HG03103 (cell line): ENCODE data around the gene ZNF324B.
A peak's percentile ranks its signal among the peaks of the same experiment; 100 is the strongest.
"Not testable (repeated sequence)": the region's sequence is repeated elsewhere in the genome, so short reads cannot be mapped to it uniquely, and the experiment has no call there.

Source experiments
- ATAC-seq: cut with Tn5 transposase; IDR thresholded peaks from one replicate; pipeline ENCODE4 v1.9.1; 2021; ENCODE audit warnings: low read depth; ENCODE audit not compliant: unreplicated experiment

The ZNF324B gene

GRCh38 chr19:58451358-58452101, at the start of gene ZNF324B:
TSS of gene ZNF324B (plus strand) at chr19:58451622. CDS start at chr19:58453702, 2,080 bp downstream.
- peak; percentile 92 for ATAC-seq

DNA sequence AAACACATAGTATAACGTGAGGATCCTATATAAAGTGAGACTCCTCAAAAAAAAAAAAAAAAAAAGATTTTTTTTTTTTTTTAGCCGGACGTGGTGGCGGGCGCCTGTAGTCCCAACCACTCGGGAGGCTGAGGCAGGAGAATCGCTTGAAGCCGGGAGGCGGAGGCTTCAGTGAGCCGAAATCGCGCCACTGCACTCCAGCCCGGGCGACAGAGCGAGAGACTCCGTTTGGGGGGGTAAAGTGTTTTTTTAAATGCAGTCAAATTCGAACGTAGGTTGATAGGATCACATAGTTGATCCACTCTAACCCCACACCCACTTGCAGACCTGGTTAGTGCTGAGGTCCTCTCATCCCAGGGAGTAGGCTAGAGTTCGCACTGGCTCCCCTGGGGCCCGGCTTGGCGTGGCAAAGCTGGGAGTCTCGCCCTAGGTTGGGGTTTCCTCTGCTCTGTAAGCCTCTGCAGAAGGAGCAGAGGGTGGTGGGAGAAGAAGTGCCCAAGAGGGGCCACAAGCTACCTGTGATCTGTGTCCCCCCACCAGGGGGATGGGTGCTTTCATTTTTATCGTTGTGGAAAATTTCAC, 49.5 kb upstream of the ZNF324B start:
- ATAC-seq, result no peak

GRCh38 chr19:58403920-58404478, 47.4 kb upstream of the ZNF324B start:
- ATAC-seq, result not testable (repeated sequence)

GRCh38 chr19:58406818-58407657, 44.4 kb upstream of the ZNF324B start:
- ATAC-seq, result no peak

- ATAC-seq, result no peak
These were observed 43.7 kb upstream of the ZNF324B start for GRCh38 chr19:58407658-58408151.

GRCh38 chr19:58408152-58409009, 43.0 kb upstream of the ZNF324B start, which contains the start of gene ZNF584:
TSS of gene ZNF584 (plus strand) at chr19:58408649. CDS start at chr19:58409148, 499 bp downstream.
- peak; percentile 93 for ATAC-seq

DNA sequence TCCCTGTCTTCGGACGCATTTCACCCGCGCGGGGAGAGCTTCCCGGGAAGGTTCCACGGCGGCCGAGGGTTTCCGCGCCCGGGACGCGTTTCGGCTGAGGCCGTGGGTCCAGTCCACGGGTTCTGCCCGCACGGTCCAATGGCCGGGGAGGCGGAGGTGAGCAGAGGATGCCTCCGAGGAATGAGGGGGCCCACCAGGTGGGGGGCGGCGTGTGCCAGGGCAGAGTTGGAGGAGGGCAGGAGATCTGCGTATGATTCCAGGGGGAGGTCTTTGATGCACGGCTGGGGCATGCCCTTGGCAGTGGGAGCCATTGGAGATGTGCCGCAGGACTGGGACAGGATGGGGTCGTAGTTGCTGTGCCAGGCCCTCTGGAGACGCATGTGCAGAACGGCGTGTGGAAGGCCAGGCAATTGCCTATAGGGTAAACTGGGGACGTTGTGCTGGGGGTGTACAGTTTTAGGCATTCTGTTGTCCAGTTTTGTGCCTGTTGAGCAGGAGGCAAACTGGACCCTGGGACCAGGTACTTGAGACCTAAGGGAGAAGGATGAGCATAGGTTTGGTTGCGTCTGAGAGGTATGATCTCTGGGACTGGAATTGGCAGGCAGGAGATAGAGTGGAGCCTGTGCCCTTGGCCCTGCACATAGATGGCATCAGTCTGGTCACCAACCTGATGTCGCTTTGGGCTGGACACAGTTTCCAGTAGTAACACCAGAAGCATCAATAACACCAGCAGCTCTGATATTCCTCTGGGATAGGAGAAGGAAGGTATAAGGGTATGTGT, 42.2 kb upstream of the ZNF324B start:
- no peak for ATAC-seq

DNA sequence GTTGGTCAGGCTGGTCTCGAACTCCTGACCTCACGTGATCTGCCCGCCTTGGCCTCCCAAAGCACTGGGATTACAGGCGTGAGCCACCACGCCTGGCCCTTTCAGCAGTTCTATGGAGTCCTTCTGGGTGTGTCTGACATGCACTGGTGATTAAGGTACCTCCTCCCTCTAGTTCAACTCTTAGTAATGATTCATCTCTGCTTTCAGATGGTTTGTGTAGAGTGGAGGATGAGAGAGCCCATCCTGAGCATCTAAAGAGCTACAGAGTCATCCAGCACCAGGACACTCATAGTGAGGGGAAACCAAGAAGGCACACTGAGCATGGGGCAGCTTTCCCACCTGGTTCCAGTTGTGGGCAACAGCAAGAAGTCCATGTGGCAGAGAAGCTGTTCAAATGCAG, 34.8 kb upstream of the ZNF324B start:
- no peak for ATAC-seq

DNA sequence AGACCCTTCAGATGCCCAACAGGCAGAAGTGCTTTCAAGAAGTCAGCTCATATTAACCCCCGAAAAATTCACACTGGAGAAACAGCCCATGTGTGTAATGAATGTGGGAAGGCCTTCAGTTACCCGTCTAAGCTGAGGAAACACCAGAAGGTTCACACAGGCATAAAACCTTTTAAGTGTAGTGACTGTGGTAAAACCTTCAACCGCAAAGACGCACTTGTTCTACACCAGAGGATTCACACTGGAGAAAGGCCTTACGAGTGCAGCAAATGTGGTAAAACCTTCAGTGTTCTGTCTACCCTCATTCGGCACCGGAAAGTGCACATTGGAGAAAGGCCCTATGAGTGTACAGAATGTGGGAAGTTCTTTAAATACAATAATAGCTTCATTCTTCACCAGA, 34.4 kb upstream of the ZNF324B start:
- ATAC-seq, result no peak

- no peak for ATAC-seq
These were observed 22.8 kb upstream of the ZNF324B start for GRCh38 chr19:58428617-58429016.

DNA sequence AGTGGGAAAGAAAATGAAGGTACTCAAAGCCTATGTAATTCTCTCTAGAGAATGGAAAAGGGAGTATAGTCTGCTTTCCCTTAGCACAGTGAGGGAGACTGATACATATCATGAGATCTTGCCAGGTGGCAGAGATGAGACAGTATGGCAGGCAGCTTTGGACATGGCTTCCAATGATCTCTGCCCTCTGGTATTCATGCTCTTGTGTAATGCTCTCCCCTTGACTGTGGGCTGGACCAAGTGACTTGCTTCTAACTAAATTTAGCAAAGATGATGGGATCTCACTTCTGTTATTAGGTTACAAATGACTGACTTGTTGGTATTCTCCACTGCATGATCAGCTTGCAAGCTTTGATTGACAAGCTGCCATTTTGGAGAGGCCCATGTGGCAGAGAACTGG, 21.7 kb upstream of the ZNF324B start:
- ATAC-seq, result no peak

GRCh38 chr19:58434217-58434616, 17.2 kb upstream of the ZNF324B start:
- ATAC-seq, result no peak

- peak; percentile 95 for ATAC-seq
These were observed 11.6 kb upstream of the ZNF324B start, which contains the start of gene ZNF132 for GRCh38 chr19:58439576-58440554. TSS of gene ZNF132 (minus strand) at chr19:58440153. CDS start at chr19:58439821, 332 bp downstream.

DNA sequence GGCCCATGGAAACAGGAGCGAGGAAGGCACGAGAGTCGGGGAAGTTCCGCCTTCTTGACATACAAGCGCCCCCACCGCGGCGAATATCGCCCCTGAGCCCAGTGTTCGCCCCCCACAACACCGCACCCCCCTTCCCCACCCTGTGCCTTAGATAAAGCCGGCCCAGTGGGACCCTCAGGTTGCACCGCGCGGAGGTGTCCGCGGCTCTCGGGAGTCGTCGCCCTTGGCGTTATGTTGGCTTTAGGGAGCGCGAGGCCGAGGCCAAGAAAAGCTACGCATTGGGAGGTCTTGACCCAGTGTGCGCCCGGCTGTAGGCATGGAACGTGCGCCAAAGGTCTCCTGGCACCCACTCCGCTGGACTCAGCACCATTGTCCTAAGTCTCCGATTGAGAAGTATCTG, 10.9 kb upstream of the ZNF324B start:
- ATAC-seq, result no peak

DNA sequence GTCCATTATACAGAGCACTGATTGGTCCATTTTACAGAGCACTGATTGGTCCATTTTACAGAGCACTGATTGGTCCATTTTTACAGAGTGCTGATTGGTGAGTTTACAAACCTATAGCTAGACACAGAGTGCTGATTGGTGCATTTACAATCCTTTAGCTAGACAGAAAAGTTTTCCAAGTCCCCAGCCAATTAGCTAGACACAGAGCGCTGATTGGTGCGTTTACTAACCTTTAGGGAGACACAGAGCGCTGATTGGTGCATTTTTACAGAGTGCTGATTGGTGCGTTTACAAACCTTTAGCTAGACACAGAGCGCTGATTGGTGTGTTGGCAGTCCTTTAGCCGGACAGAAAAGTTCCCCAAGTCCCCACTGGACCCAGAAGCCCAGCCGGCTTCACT, 8.4 kb upstream of the ZNF324B start:
- not testable (repeated sequence) for ATAC-seq

GRCh38 chr19:58448860-58449259, 2.6 kb upstream of the ZNF324B start:
- ATAC-seq, result not testable (repeated sequence)

DNA sequence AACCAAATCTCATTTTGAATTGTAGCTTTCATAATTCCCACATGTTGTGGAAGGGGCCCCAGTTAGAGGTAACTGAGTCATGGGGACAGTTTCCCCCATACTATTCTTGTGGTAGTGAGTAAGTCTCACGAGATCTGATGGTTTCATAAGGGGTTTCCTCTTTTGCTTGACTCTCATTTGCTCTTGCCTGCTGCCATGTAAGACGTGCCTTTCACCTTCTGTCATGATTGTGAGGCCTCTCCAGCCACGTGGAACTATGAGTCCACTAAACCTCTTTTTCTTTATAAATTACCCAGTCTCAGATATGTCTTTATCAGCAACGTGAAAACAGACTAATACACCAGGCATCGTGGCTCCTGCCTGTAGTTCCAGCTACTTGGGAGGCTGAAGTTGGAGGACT, 1.4 kb upstream of the ZNF324B start:
- ATAC-seq, result not testable (repeated sequence)

- peak; percentile 12 for ATAC-seq
These were observed 515 bp upstream of the ZNF324B start for GRCh38 chr19:58450856-58451357.
